GM13977 (cell line): Measurements from ENCODE around the gene ANKRD6.

ENCODE experiments used
- DNase-seq: peaks from one replicate; pipeline ENCODE4 v3.0.0; 2012; ENCODE audit warnings: low spot score
- CTCF ChIP-seq: IDR thresholded peaks from 2 replicates; pipeline ENCODE4 v1.5.1; 2012; ENCODE audit warnings: mild to moderate bottlenecking, control low read depth; ENCODE audit not compliant: insufficient read depth; ENCODE audit errors: extremely low read depth, missing control alignments
- in situ Hi-C: fragments of 300-500 bp; cut with MboI; formaldehyde crosslinking; loops from one replicate; pipeline ENCODE4 v1.12.0; 2022; ENCODE audit warnings: low sequenced_read_pairs, low pct_unique_long_range_greater_than_20kb, mixed read lengths, inconsistent platforms; ENCODE audit not compliant: unreplicated experiment

Gene ANKRD6

DNA sequence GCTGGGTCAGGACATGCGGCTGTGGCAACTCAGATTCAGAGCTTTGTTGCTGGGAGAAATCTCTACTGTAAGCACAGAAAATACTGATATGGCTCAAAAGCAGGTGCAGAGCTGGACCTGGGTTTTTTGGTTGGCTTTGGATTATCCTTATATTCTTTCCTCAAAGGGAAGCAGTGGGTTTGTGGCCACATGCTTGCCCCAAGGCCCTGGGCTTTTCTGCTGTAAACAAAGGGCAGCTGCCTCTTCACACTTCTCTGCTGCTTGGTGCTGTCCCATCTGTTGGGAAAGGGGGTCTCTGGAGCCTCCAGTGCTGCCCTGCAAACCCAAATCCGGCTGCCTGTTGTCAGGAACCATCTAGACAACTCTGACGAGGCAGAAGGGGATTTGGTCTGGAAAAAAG lies 52.4 kb downstream of the ANKRD6 start:
- in situ Hi-C loops: no loop called here
- no peak for DNase-seq
- TF ChIP-seq CTCF: no peak

GRCh38 chr6:89487864-89488263 lies 54.9 kb downstream of the ANKRD6 start:
- TF ChIP-seq CTCF: no peak

GRCh38 chr6:89488438-89488837 lies 55.5 kb downstream of the ANKRD6 start:
- TF ChIP-seq CTCF: no peak
- in situ Hi-C loops: no loop called here
- DNase-seq: no peak

More at GRCh38 chr6:89487864-89488263, 54.9 kb downstream of the ANKRD6 start:
- DNase-seq: no peak
- in situ Hi-C loops: no loop called here

- no peak for TF ChIP-seq CTCF
- in situ Hi-C loops: no loop called here
- no peak for DNase-seq
Measured at GRCh38 chr6:89489078-89489477, 56.1 kb downstream of the ANKRD6 start.

- in situ Hi-C loops: no loop called here
- TF ChIP-seq CTCF: no peak
- DNase-seq: no peak
Measured at GRCh38 chr6:89492025-89492640, 59.2 kb downstream of the ANKRD6 start.

- in situ Hi-C loops: no loop called here
- peak; percentile 11 for DNase-seq
- no peak for TF ChIP-seq CTCF
Measured at GRCh38 chr6:89494131-89494793, 61.3 kb downstream of the ANKRD6 start.
